Kidney glomerular epithelial cell (primary cell): ENCODE results near the gene ETS2.

ENCODE experiments used
- DNase-seq: peaks from one replicate; lab custom pipeline; 2025; lab: John Stamatoyannopoulos, UW

The ETS2 gene

DNA sequence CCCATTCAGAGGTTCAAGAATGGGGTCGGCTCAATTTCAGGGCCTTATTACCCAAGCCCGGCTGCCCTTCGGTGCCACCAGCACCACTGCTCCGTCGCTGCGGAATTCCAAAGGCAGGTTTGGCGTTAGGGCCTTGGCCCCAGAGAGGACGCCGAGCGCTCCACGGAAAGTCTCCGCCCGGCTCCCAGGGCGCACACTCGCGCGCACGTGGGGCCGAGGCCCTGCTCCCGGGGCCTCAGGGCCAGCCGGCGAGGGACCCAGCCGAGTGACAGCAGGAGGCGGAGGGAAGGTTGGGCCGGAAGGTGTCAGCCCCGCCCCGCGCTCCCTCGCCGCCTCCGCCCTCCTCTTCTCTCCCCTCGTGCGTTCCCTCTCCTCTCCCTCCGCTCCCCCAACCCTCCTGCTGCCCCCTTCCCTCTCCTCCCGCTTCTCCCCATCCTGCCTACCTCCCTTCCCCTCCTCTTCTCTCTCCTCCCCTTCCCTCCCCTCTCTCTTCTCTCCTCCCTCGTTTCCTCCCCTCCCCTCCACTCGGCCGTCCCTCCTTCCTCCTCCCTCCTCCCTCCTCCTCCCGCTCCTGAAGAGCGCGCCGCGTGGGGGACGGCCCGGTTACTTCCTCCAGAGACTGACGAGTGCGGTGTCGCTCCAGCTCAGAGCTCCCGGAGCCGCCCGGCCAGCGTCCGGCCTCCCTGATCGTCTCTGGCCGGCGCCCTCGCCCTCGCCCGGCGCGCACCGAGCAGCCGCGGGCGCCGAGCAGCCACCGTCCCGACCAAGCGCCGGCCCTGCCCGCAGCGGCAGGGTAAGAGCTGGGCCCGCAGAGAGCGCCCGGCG lies at the start of gene ETS2:
TSS of gene ETS2 (plus strand) at position 602 of the 825 bp plus-strand sequence. CDS start 4,106 bp downstream, outside the sequence.
- DNase-seq, result peak; percentile 67

DNA sequence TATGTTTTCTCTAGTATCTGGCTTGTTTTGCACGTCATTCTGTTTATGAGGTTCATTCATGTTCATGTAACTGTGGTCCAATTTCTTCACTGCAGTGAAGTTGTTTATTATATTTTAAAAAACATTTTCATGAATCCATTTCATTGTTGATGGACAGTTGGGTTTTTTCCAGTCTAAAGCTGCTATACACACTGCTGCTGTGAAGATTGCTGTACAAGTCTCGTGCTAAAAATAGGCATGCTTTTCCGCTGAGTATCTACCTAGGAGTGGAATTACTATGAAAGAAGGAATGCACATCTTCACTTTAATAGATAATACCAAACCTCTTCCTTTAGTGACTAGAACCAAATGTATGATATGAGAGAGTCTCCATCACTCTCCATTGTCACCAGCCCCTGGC lies 49.0 kb upstream of the ETS2 start:
- peak; percentile 83 for DNase-seq

DNA sequence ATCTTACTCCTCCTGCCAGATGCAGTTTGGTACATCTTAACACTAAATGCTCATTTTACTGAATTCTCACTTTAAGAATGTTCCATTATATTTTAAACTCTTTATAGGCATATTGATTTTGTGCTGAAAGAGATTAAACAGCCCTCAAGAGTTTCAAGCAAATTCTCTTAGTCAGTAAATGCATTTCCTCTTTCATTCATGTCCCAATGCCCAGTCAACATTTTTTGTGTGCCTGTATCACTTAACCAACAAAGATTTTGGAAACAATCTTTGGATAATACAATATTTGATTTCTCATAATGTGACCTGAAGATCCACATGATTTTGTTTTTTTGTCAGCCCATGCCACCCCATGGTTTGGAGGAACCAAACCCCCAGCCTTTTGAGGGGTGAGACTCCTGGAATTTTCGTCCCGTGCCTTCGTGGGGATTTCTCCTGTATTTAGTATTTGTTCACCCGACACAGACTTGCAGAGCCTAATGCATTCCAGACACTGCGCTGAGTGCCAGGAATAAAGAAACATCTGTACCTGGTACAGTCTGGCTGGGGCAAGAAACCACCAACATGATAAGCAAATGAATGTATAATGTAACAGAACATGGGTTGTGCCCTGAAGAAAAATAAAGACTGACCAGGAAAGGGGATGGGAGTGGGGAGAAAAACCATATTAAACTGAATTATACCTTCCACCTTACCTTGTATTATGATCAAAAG lies 47.1 kb upstream of the ETS2 start:
- no peak for DNase-seq

DNA sequence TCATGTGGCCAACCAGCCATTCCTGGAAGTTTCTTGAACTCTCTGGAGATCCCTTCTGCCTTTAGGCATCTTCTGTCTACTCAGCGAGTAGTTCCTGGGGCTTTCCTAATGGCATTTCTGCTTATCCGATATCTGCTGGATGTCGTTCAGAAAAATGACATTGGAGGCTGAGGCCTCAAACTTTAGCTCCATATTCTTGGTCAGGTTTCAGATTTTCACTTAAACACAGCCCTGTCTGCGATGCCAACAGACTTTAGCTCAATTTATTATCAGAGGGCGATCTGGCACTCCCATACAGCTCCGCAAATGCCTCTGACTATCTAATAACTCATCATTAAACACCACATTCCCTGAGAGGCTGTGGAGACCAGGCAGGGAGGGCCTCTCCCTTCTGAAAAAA lies 46.3 kb upstream of the ETS2 start:
- no peak for DNase-seq

DNA sequence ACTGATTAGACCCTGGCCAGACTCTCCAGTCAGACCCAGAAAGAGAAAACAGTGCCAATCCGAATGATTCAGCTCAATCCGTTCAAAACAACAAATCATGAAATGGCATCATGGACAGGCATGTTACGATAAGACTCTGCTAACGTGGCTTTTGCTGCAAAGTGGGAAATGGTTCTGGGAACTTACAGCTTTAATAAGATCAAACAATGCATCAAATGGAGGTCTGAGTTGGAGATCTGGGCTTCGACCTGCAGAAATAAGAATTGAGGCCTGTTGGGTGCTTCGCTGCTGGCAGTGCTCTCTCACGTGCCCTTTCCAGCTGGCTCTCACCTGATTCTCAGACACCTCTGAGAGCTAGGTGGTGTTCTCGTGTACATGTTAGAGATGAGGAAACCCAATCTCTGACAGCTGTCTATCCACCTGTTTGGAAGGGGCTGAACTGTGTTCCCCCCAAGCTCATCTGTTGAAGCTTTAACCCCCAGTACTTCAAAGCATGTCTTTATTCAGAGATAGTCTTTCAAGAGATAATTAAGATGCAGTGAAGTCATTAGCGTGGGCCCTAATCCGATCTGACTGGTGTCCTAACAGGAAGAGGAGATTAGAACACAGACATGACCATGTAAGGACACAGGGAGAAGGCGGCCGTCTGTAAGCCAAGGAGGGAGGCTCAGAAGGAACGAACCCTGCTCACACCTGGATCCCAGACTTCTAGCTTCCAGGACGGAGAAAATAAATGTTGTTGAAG lies 45.5 kb upstream of the ETS2 start:
- no peak for DNase-seq

DNA sequence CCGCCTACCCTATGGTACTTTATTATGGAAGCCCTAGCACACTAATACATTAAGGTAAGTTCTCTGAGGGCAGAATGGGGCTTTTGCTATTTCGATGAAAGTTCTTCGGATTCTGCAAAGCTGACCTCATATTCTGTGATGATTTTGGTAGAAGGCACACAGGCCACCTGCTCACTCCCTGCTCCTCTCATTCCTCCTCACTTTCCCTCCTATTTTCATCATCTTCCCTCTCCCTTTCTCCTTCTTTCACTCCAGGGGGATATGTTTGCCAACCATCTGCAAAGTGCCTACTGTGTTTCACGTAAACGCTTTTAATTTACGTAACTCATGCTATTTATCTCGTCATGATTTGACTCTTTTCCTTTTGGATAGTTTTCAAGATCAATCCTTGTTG lies 45.0 kb upstream of the ETS2 start:
- no peak for DNase-seq

DNA sequence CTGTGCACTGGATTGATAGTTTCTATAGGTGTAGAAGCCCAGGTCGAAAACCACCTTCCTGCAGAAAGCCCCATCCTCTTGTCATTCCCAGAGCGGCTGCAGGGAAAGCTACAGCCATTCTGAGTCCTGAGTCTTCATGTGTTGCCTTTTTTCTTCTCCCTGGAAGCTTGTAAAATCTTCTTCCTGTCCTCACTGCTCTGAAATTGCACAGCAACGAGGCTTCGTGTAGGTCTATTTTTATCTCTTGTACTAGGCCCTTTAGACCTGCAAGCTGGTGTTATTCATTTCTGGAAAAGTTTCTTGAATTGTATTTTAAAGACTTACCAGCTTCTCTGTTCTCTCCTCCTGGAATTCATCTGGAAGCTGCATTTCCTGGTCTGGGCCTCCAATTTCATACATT lies 44.2 kb upstream of the ETS2 start:
- no peak for DNase-seq

DNA sequence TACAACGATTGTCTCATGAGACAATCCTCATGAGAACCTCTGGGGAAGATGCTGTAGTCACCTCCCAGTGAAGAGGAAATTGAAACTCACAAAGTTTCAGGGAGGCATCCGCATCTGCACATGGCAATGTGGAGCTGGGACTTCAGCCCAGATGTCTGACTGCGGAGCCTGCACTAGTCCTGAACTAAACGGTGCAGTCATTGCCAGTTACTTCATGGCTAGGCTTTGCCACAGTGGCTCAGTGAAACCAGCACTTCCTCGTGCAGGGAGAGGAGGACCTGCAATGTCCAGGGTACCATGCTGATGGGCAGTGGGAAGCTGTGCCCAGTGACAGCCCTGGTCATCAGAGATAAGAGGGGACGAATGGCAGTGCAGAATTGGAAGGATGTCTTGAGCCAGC lies 40.7 kb upstream of the ETS2 start:
- DNase-seq, result no peak

DNA sequence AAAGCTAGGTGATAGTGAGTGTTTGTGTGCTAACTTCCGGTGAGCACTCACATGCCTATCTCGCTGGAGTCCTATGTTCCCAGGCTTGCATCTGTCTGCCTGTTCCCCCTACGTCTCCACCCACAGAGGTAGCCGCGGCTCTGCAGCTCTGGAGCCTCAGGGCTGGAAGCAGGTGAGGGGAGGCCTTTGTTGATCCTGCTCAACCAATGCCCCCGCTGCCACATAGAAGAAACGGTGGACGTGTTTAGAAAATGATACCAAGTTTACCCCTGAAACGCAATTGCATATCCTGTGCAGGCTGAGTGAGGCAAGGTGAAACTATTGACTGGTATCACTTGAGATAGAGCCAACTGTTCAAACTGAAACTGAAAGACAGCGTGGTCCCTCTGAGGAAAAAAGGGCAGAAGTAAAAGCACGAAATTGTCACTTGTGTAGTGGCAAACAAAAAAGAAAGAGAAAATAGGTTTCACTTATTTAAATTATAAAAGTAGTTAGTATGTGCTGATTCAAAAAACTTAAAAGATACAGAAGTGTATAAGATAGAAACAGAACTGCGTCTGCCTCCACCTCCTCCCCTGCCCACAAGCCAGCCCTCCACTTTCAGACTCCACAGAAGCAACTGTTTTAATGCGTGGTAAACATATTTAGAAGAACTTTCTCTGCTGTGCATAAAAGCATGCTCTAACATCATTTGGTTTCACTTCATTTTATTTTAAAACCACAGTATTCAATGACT lies 38.6 kb upstream of the ETS2 start:
- DNase-seq, result no peak

DNA sequence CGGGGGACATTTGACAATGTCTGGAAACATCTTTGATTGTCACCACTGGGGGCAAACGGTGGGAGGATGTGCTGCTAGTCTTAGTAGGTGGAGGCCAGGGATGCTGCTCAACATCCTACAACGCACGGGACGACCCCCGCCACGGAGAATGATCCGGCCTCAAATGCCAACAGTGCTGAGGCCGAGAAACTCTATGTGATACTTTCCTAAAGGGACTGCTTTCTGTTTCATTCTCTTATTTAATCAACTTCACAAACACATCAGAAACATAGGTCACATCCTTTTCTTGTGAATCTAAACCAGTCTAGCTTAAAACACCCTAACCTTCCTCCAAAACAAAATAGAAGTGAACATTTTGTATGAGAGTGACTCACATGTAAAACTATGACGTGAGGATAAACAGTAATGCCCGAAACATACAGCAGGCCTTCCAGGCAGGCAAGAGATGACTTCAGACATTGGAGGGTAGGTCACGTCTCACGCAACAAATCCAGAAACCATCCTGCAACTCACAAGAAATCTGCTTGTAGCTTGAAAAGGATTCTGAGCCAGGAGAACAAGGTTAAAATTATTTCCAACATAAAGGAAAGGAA lies 37.2 kb upstream of the ETS2 start:
- peak; percentile 9 for DNase-seq

DNA sequence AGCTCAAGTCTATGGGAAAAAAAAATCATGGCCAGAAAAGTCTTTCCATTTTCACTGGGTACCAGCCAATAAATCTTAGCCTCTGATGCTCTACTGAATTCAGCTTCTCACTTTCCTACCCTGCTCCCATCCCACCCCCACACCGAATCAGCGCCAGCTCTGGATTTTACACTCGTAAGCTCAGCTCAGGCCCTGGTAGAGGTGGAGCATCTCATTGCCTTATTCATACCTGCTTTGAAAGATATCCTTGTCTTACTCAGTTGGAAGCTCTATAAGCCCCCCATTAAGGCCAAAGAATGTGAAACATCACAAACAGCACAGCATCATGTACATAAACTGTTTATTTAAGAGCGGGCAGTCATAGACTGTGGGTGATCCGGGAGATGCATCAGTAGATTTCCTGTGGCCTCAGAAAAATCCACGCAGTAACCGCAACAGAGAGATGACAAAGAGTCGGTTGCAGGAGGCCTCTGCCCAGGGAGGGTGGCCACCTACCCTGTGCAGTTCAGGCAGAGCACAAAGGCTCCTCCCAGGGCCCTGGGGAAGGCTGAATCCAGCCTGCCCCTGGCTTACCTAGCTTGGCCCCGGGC lies 36.4 kb upstream of the ETS2 start:
- peak; percentile 11 for DNase-seq

DNA sequence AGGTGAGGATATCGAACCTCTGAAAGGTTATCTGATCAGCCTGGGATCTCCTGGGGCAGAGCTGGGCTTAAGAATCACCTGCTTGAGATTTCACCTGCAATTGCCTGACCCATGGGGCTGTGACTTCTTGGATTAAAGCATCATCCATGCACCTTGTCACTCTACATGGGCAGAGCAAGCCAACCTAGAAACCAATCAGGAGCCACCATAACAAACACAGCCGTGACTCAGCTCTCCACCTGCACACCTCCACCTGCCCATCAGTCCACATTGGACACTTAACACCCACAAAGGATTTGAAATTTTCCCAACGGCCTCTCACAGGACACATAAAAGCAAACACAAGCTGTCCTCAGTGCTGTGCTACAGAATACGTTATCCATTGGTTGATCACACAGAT lies 35.1 kb upstream of the ETS2 start:
- no peak for DNase-seq

DNA sequence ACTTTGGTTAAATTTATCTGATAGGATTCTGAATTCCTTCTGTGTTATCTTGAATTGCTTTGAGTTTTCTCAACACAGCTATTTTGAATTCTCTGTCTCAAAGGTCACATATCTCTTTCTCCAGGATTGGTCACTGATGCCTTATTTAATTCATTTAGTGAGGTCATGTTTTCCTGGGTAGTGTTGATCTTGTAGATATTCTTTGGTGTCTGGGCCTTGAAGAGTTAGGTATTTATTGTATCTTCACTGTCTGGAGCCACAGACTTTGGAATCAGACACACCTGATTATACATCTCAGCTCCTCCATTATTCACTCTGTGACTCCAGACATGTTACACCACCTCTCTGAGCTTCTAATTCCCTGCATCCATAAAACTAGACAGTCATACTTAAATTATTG lies 34.2 kb upstream of the ETS2 start:
- DNase-seq, result no peak

DNA sequence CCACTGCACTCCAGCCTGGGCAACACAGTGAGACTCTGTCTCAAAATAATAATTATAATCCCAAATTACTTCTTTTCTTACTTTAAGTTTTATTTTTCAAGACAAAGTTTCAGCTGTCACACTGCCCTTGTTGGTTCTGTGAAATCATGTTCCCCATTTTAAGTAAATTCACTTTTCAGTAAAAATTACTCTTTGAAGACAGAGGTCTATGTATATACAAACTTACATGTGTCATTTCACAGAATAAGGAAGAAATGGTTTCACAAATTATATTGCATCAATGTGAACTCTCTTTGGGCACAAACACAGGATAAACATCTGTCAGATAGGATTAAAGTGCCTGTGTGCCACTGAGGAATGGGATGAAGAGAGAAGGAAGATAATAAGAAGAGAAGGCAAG lies 33.1 kb upstream of the ETS2 start:
- DNase-seq, result no peak

DNA sequence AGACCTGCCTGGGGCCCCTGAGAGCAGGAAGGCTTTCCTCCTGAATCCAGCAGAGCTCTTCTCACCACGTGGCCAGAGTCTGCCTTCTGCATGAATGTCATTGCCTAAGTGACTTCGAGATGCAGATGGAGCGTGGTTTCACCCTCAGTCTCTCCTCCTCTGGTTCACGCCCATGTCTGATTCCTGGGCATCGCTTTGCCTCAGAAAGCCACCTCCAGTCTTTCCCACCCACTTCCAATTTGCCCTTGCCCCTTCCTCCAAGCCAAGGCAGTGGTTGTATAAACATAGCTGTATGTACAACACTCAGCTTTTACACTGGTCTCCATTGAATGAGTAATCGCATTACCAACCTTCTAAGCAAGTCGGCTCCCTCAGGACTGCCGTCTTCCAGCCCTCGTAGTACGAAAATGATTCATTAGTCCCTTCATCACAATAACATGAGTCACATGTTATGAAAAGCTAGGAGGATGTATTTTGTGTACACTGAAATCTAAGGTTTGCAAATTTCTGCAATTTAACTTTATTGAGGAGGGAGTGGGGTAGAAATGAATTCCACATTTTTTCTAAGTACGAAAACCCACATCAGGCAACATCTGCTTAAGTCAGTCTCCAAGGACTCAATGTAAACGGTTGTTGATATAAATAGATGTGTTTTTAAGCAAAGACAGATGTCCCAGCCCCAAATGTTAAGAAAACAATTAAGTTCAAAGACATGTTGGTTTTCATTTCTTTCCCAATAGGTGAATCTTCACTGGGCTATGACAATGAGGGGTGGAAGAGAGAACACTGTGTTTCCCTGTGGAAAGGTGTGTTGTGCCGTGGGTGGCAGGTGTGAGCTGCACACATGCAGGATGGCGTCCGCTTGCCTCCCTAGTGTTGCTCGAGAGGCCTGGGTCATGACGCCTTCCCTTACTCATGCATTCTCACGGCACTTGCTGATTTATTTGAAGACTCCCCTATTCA lies 32.3 kb upstream of the ETS2 start:
- peak; percentile 79 for DNase-seq

DNA sequence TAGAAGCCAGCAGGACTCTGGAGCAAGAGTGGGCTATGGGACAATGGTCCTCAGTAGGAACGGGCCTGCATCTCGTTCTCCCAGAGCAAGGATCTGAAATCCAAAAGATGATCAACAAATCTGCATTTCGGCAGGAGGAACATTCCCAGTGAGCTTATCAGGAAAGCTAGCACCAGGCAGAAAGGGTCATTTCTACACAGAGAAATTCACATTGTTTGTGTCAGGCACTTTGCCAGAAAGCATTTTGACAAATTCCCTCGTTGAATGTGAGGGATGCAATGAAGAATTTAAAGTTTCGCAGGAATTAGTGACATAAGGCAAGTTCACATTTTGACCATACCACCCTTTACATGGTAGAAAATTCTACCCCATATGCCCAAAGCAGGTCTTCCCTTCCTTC lies 31.6 kb upstream of the ETS2 start:
- DNase-seq, result no peak

DNA sequence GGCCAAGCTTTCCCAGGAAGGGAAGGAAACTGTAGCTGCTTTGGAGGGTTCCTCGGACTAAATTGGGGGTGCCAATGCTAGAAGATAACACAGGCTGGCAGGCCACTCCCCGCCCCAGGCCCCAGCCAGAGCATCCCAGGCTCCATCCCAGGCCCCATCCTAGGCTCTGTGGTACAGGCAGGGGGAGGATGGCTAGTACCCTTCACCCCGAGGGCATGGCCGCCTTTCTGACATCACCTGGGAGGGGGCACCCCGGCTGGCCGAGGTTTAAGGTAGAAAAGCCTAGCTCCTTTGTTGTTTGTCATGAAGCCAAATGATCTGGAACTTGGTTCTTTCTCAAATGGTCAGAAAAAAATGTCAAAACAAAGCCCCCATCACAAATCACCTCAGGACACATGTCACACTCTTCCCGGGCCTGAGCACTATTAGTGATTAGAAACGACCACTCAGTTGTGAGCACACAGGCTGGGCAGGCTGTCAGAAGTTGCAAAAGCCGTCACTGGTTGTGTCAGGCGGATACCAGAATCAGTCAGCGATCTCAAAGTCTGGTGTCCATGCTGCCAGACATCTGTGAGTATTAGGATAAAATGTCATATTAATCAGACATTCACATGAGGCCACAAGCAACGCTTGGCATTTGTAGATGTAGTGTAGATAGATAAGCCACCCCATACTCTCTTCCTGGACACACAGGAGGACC lies 31.0 kb upstream of the ETS2 start:
- DNase-seq, result no peak

DNA sequence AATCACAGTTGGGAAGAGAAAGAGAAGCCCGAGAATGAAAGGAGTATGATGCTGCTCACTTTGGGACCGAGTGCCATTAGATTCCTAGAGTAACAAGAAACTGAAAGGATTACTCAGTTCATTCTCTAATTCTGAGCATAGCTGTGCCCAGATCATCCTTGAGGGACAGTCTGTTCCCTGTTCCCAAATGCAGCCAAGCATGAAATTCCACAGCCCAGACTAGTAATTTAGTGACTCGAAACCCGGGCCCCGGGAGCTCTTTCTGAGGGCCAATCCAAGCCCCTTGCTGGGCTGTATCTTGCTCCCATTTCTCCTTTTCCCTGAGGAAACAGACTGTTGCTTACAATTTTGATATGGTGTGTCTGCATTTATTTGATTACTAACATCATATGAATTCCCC lies 30.0 kb upstream of the ETS2 start:
- DNase-seq, result no peak

DNA sequence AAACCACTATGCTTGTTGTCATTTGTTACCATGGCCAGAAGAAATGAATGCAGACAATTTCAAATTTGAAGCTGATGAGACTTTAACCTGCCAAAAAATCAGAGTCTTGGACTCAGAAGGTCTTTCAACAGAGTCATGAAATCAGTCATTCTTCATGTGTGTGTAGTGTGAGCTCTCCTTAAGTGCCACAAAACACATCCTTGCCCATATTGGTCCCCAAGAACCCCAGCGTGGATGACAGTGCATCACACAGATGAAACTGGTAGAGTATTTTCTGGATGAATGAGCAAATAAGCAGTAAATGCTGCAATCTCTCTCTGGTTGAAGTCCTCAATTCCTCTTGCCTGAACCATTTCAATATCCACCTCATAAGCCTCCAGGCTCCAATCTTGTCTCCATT lies 28.7 kb upstream of the ETS2 start:
- no peak for DNase-seq

DNA sequence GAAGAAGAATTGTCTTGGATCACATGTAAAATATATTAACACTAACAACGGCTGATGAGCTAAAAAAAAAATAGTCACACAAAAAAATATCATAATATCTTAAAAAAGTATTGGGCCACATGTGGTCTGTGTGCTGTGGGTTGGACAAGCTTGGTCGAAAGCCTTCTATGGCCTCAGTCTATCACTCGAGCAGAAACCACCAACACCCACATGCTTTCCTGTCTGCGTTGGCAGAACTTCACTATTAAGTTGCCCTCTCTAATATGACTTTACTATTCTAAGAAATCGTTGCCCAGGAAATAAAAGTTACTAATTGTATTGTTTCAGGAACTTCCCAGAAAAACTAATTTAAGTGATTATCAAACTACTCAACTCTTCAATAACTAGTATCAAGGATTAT lies 28.2 kb upstream of the ETS2 start:
- no peak for DNase-seq
